KG1 (cell line): ENCODE data around the gene JMJD7.

Experiments used
- DNase-seq: peaks from one replicate; lab custom pipeline; 2025; lab: John Stamatoyannopoulos, UW

JMJD7 gene

GRCh38 chr15:41866263-41866703 is 38.4 kb downstream of the JMJD7 start:
- DNase-seq: no peak

- DNase-seq: no peak
Observed at GRCh38 chr15:41866872-41867579, 39.1 kb downstream of the JMJD7 start.

GRCh38 chr15:41868321-41868720 is 40.4 kb downstream of the JMJD7 start:
- no peak for DNase-seq

- DNase-seq: no peak
Observed at GRCh38 chr15:41869770-41870688, 42.1 kb downstream of the JMJD7 start.

- DNase-seq: no peak
Observed at GRCh38 chr15:41870689-41871081, 42.8 kb downstream of the JMJD7 start.

GRCh38 chr15:41871175-41871905 is 43.4 kb downstream of the JMJD7 start:
- no peak for DNase-seq

GRCh38 chr15:41872166-41872747 is 44.4 kb downstream of the JMJD7 start:
- no peak for DNase-seq

- DNase-seq: no peak
Observed at GRCh38 chr15:41873711-41874110, 45.8 kb downstream of the JMJD7 start.

- no peak for DNase-seq
Observed at GRCh38 chr15:41874736-41875135, 46.8 kb downstream of the JMJD7 start.

- DNase-seq: no peak
Observed at GRCh38 chr15:41876007-41876406, 48.1 kb downstream of the JMJD7 start.

GRCh38 chr15:41876689-41877088 is 48.8 kb downstream of the JMJD7 start:
- DNase-seq: no peak

GRCh38 chr15:41877631-41878354 is 49.9 kb downstream of the JMJD7 start:
- DNase-seq: no peak

GRCh38 chr15:41878355-41878699 is 50.4 kb downstream of the JMJD7 start:
- no peak for DNase-seq

GRCh38 chr15:41879321-41879845 is 51.5 kb downstream of the JMJD7 start:
- DNase-seq: no peak

- no peak for DNase-seq
Observed at GRCh38 chr15:41880156-41880877, 52.4 kb downstream of the JMJD7 start.

- DNase-seq: no peak
Observed at GRCh38 chr15:41881086-41881485, 53.2 kb downstream of the JMJD7 start.

GRCh38 chr15:41881550-41881919 is 53.6 kb downstream of the JMJD7 start:
- DNase-seq: no peak

GRCh38 chr15:41881920-41882688 is 54.2 kb downstream of the JMJD7 start:
- DNase-seq: no peak

- DNase-seq: no peak
Observed at GRCh38 chr15:41882689-41883483, 55.0 kb downstream of the JMJD7 start.
